Lower leg skin (tissue), 4 donors: ENCODE data around the gene KBTBD13. TPM values are rescaled to one million over a fixed set of nuclear protein-coding genes. Genes with fewer than 3 reads are reported as not detected.

Source experiments
- DNase-seq, 2 donors: peaks; one replicate each; pipeline ENCODE4 v3.0.0-alpha.2; 2019; ENCODE audit warnings: low spot score in 2 of 2
- H3K4me3 ChIP-seq: fragments of 200-600 bp; sonication (generic); 2 replicates; pipeline ENCODE4 v1.5.1; 2017; ENCODE audit warnings: mild to moderate bottlenecking, low read depth; ENCODE audit not compliant: poor library complexity, severe bottlenecking
- POLR2A ChIP-seq, 2 donors: fragments of 450-650 bp; IDR thresholded peaks; one replicate each; pipeline ENCODE4 v1.6.1; 2016 to 2017; ENCODE audit warnings: antibody characterized with exemption in 2 of 2, mild to moderate bottlenecking in 1 of 2, moderate library complexity in 1 of 2
- WGBS, 2 donors: methylation state at CpG; one replicate each; pipeline ENCODE4 v1.1.5; 2018; 5-methylcytosine and 5-hydroxymethylcytosine counted together
- intact Hi-C: fragments of 100-400 bp; cut with DNase I; formaldehyde crosslinking; loops from one replicate; pipeline ENCODE4 v1.15.0; 2023; ENCODE audit warnings: low total_unique reads
- total RNA-seq, 4 donors: library from RNA; depleted of rRNA; stranded (reverse); fragments of >200 nt; gene quantifications; one replicate each; pipeline ENCODE4 v1.1.0, GENCODE V29; 2016
- TF ChIP-seq, protein P1 (sequence below), 3 donors: fragments of 450-650 bp; IDR thresholded peaks; one replicate each; pipeline ENCODE4 v1.5.1; 2016; ENCODE audit warnings: antibody characterized with exemption in 3 of 3, mild to moderate bottlenecking in 3 of 3, moderate library complexity in 2 of 3

KBTBD13 gene
- total RNA-seq, 4 donors from 2014 or later = not detected

DNA sequence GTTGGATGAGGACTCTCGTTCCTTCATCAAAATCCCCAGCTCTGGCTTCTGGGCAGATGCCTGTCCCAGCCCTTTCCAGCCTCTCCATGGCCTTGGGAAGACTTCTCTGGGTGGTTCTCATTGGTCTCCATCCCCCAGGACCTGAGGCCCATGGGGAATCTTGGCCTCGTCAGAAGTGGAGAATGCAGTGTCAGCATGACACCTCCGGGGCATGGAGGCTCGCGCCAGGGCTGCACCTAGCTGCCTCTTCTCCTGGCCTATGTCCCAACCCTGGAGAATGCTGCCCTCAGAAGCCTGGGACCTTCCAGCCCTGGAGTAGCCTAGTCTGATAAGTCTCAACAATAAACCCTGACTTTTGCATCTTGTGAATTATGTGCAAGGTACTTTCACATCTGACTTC lies 3.0 kb downstream of the KBTBD13 start:
- H3K4me3 ChIP-seq = no peak overlapping the region
- no peak for DNase-seq
- TF ChIP-seq, protein P1, sequence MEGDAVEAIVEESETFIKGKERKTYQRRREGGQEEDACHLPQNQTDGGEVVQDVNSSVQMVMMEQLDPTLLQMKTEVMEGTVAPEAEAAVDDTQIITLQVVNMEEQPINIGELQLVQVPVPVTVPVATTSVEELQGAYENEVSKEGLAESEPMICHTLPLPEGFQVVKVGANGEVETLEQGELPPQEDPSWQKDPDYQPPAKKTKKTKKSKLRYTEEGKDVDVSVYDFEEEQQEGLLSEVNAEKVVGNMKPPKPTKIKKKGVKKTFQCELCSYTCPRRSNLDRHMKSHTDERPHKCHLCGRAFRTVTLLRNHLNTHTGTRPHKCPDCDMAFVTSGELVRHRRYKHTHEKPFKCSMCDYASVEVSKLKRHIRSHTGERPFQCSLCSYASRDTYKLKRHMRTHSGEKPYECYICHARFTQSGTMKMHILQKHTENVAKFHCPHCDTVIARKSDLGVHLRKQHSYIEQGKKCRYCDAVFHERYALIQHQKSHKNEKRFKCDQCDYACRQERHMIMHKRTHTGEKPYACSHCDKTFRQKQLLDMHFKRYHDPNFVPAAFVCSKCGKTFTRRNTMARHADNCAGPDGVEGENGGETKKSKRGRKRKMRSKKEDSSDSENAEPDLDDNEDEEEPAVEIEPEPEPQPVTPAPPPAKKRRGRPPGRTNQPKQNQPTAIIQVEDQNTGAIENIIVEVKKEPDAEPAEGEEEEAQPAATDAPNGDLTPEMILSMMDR (IDR thresholded peaks at IDR 0.05) = no peak
- TF ChIP-seq POLR2A (IDR thresholded peaks at IDR 0.05) = no peak
- 66 to 78% methylated on average over 5 of the region's 5 CpGs for whole genome bisulfite sequencing, 2 donors
- intact Hi-C loops = no loop called here

DNA sequence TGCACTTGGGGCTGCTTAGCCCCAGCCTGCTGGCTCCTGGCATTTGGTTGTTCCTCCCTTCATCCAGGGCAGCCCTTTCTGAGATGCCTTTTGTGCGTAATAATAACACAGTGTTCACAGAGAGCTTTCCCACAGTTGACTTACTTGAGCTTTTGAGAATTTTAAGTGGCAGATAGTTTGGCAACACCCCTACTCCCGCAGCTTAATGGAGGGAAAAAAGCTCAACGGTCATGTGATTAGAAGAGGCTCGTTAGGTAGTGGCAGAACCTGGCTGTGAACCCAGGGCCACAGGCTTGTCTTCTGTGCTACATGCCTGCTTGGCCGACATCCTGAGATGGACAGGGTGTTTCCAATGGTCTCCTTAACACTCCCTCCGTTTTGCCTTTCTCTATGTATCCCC lies 4.7 kb downstream of the KBTBD13 start:
- TF ChIP-seq, protein P1 (IDR thresholded peaks at IDR 0.05) = no peak
- TF ChIP-seq POLR2A (IDR thresholded peaks at IDR 0.05) = no peak
- 65 to 76% methylated on average over 6 of the region's 6 CpGs for WGBS, 2 donors
- intact Hi-C loops = no loop called here
- H3K4me3 ChIP-seq = no peak overlapping the region
- DNase-seq = no peak

DNA sequence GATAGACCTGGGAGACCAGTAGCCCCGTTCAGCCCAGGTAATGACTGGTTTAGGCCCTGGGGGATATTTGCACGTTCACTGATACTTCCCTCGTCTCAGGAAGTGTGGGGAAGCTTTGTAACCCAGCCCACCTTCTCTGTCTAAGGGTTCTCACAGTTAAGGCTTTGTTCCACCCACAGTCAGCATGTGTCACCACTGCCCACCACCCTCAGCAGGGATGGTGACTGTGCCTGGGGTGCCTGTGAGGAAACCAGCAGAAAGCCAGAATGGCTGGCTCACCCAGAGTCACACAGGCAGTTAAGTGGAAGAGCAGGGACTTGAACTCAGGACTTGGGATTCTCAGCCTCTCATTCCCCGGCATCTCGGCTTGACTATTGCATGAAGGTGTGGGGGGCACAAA lies 5.2 kb downstream of the KBTBD13 start:
- intact Hi-C loops = no loop called here
- WGBS, 2 donors = 78 to 82% methylated on average over 5 of the region's 5 CpGs
- no peak for TF ChIP-seq POLR2A (IDR thresholded peaks at IDR 0.05)
- TF ChIP-seq, protein P1 (IDR thresholded peaks at IDR 0.05) = no peak
- no peak overlapping the region for H3K4me3 ChIP-seq
- DNase-seq = no peak

DNA sequence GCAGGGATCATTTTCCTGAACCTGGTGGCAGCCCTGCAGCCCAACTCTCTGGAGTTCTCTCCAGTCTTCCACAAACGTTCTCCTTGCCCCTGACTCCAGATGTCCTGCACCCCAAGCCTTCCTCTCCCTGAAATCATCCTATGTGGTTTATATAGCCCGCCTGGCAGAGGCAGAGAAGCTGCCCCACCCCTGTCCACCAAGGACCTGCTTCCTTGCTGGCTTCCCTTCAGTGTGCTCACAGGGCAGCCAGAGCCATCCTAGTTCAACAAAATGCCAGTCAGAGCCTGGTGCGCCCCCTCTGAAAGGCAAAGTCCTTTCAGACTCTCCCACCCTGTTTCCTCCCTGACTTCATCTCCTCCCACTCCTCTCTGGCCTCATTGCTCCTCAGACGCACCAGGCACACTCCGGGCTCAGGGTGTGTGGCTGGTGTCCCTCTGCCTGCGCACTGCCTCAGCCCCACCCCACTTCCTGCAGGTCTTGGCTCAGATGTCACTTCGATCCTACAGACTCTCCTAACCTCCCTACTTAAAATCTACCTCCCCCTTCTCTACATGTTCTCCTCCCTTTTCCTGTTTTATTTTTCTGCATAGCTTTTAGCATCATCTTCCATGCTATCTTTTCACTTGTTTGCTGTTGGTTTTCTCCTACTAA lies 5.9 kb downstream of the KBTBD13 start:
- 8 to 15% methylated on average over 7 of the region's 7 CpGs for WGBS, 2 donors
- intact Hi-C loops = no loop called here
- no peak for TF ChIP-seq POLR2A (IDR thresholded peaks at IDR 0.05)
- TF ChIP-seq, protein P1 (IDR thresholded peaks at IDR 0.05) = no peak
- no peak for DNase-seq
- H3K4me3 ChIP-seq = no peak overlapping the region

DNA sequence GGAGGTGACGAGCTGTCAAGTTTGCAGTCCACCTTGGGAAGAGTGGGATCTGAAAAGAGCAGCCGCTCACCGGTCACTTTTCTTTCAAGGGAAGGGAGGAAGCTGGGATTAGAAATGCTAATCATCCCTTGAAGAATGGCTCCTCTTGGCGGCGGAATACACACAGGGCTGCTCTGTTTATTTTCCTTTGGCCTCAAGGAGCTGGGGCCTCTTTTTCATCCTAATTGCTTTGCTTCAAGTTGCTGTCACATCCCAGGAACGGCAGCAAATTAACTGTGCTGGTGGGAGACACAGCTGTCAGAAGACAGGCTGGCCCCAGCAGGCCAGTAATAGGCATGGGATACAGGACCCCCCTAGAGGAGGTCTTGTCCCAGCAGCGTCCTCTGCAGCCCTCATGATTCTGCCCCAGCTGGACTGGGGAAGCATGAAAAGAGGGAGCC lies 6.7 kb downstream of the KBTBD13 start:
- intact Hi-C loops = no loop called here
- H3K4me3 ChIP-seq = no peak overlapping the region
- no peak for DNase-seq
- TF ChIP-seq, protein P1 (IDR thresholded peaks at IDR 0.05) = no peak
- no peak for TF ChIP-seq POLR2A (IDR thresholded peaks at IDR 0.05)
- WGBS, 2 donors = 73 to 77% methylated on average over 7 of the region's 7 CpGs
